A673 (cell line): ENCODE data around the gene CCDC39.

Experiments used
- EZH2 ChIP-seq: fragments of 200-600 bp; sonication (generic); IDR thresholded peaks from 2 replicates; pipeline ENCODE4 v1.6.1; 2017; ENCODE audit warnings: borderline replicate concordance, low read depth, mild to moderate bottlenecking, mixed read lengths, antibody characterized with exemption, low read length; ENCODE audit not compliant: poor library complexity, severe bottlenecking
- TF ChIP-seq, protein P1 (sequence below): fragments of 300-800, 200-600 bp; sonication (generic); conservative IDR thresholded peaks from 2 replicates; pipeline ENCODE4 v1.5.1; 2017; ENCODE audit warnings: low read depth, mild to moderate bottlenecking, antibody characterized with exemption, low read length, moderate library complexity, mixed read lengths

DNA sequence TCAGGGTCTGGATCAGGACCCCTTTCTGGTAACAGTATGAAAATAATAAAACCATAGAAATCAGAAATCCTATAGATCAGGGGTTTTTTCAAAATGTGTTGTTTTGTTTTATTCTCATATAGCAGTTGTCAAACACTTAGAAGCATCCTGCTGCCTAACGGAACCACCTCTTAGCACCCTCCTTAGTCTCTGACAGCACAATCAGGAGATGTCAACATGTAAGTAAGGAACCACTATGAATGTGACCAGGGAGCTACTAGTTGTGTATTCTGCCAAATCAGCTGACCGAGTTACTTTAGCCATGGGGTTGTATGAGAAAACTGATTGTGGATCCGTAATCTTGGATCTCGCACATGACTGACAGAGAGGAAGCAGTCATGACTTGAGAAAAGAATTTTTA lies 22.2 kb downstream of the CCDC39 start:
- TF ChIP-seq, protein P1, sequence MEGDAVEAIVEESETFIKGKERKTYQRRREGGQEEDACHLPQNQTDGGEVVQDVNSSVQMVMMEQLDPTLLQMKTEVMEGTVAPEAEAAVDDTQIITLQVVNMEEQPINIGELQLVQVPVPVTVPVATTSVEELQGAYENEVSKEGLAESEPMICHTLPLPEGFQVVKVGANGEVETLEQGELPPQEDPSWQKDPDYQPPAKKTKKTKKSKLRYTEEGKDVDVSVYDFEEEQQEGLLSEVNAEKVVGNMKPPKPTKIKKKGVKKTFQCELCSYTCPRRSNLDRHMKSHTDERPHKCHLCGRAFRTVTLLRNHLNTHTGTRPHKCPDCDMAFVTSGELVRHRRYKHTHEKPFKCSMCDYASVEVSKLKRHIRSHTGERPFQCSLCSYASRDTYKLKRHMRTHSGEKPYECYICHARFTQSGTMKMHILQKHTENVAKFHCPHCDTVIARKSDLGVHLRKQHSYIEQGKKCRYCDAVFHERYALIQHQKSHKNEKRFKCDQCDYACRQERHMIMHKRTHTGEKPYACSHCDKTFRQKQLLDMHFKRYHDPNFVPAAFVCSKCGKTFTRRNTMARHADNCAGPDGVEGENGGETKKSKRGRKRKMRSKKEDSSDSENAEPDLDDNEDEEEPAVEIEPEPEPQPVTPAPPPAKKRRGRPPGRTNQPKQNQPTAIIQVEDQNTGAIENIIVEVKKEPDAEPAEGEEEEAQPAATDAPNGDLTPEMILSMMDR: no peak
- no peak for TF ChIP-seq EZH2
